OCI-LY3 (cell line): ENCODE results near the gene CHL1.

Experiments
- H2AFZ ChIP-seq: fragments of 200-600, 300-600 bp; shearing (Covaris generic); 2 replicates; pipeline ENCODE4 v1.6.0; 2014; ENCODE audit warnings: antibody characterized with exemption, low read depth, low read length
- H3K27ac ChIP-seq: fragments of 200-600, 300-600 bp; sonication (generic); 2 replicates; pipeline ENCODE4 v1.5.1; 2014; ENCODE audit warnings: mild to moderate bottlenecking, low read length, moderate library complexity, mixed read lengths
- H3K27me3 ChIP-seq: fragments of 200-600, 300-600 bp; sonication (generic); 2 replicates; pipeline ENCODE4 v1.6.1; 2014; ENCODE audit warnings: low read depth, low read length, mixed read lengths
- H3K36me3 ChIP-seq: fragments of 200-600, 300-600 bp; sonication (generic); replicated peaks from 2 replicates; pipeline ENCODE3; 2014; ENCODE audit warnings: low read depth, low read length, mixed read lengths
- H3K4me1 ChIP-seq: fragments of 300-600, 200-600 bp; sonication (generic); 2 replicates; pipeline ENCODE4 v1.6.1; 2014; ENCODE audit warnings: low read length, mixed read lengths
- H3K4me2 ChIP-seq: fragments of 200-600, 300-600 bp; sonication (generic); 2 replicates; pipeline ENCODE4 v1.6.1; 2014; ENCODE audit warnings: low read length, mixed read lengths
- H3K4me3 ChIP-seq: fragments of 300-600, 200-600 bp; sonication (generic); 2 replicates; pipeline ENCODE4 v1.5.1; 2014; ENCODE audit warnings: antibody characterized with exemption, mild to moderate bottlenecking, low read length, moderate library complexity
- H3K79me2 ChIP-seq: fragments of 300-600, 200-600 bp; shearing (Covaris generic); 2 replicates; pipeline ENCODE4 v1.6.1; 2014; ENCODE audit warnings: mild to moderate bottlenecking, low read length, mixed read lengths
- H3K9ac ChIP-seq: fragments of 300-600, 200-600 bp; shearing (Covaris generic); 2 replicates; pipeline ENCODE4 v1.6.0; 2014; ENCODE audit warnings: mild to moderate bottlenecking, low read length, moderate library complexity
- H3K9me3 ChIP-seq: fragments of 200-600, 300-600 bp; shearing (Covaris generic); 2 replicates; pipeline ENCODE4 v1.6.1; 2014; ENCODE audit warnings: low read length, mixed read lengths; ENCODE audit not compliant: insufficient read depth
- H4K20me1 ChIP-seq: fragments of 200-600, 300-600 bp; sonication (generic); 2 replicates; pipeline ENCODE4 v1.6.1; 2016; ENCODE audit warnings: low read length, mixed read lengths; ENCODE audit not compliant: insufficient read depth
- CTCF ChIP-seq: fragments of 200-600, 300-600 bp; sonication (generic); IDR thresholded peaks from 2 replicates; pipeline ENCODE4 v1.5.1; 2014; ENCODE audit warnings: antibody characterized with exemption, low read length, low read depth
- EZH2phosphoT487 ChIP-seq: fragments of 200-600 bp; shearing (Covaris generic); IDR thresholded peaks from 2 replicates; pipeline ENCODE4 v1.6.1; 2018; ENCODE audit warnings: antibody characterized with exemption, mixed run types, low read depth

Gene CHL1

DNA sequence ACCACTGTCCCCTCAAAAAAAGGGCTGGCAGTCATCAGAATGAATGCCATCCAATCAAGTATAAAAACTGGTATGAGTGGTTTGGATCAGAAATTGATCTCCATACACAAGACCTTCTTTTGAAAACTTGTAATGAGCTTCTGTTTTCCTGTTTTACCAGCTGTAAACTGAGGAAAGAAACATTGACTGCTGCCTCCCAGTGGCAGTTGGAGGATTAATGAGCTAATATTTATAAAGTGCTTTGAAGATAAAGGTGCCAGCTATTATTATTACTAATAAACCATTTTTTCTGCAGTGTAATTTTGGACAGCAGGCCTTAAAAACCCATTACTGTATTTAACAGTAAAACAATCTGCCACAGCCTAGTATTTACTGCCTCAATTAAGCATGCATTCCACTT, 11.4 kb downstream of the CHL1 start:
- no peaks in the 10 kb centered on the region for H3K79me2 ChIP-seq
- H3K4me3 ChIP-seq: no peak overlapping the region
- H3K27me3 ChIP-seq: no peaks in the 10 kb centered on the region
- H3K4me2 ChIP-seq: no peak overlapping the region
- H3K27ac ChIP-seq: no peak overlapping the region
- no peak overlapping the region for H2AFZ ChIP-seq
- no peaks in the 10 kb centered on the region for H3K36me3 ChIP-seq
- TF ChIP-seq EZH2phosphoT487 (no peak), CTCF (peak; percentile 65)
- H3K9ac ChIP-seq: no peak overlapping the region
- no peaks in the 10 kb centered on the region for H3K9me3 ChIP-seq
- H4K20me1 ChIP-seq: no peaks in the 10 kb centered on the region
- peaks cover 18% of the 10 kb centered on the region for H3K4me1 ChIP-seq

DNA sequence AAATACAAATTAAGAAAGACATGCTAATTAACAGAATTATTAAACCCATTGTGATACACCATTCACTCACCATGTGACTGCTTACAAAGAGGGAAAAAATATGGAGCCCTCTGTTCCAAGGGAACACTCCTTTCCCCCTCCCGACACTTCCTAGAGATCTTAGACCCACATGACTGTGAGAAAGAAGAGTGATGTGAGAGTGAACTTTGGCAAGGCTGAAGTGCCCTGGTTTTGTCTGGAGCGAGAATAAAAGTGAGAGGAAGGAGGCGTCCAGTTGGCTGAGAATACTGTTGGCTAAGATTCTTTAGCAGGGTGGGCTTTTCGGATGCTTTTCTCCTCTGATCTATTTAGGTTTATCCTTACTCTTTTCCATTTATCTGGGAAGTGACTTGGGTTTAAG, 14.1 kb downstream of the CHL1 start:
- TF ChIP-seq EZH2phosphoT487 (no peak), CTCF (no peak)
- no peak overlapping the region for H3K4me2 ChIP-seq
- H3K27ac ChIP-seq: no peak overlapping the region
- H3K9ac ChIP-seq: no peak overlapping the region
- no peaks in the 10 kb centered on the region for H4K20me1 ChIP-seq
- H2AFZ ChIP-seq: no peak overlapping the region
- no peaks in the 10 kb centered on the region for H3K79me2 ChIP-seq
- H3K4me1 ChIP-seq: peaks cover 20% of the 10 kb centered on the region
- H3K9me3 ChIP-seq: no peaks in the 10 kb centered on the region
- no peaks in the 10 kb centered on the region for H3K27me3 ChIP-seq
- H3K4me3 ChIP-seq: no peak overlapping the region
- no peaks in the 10 kb centered on the region for H3K36me3 ChIP-seq

GRCh38 chr3:212432-212831, 15.9 kb downstream of the CHL1 start:
- Histone ChIP-seq H3K9ac (peak overlapping the region; percentile 8; the same call in 1 of the 2 replicates), H3K27ac (peak overlapping the region; percentile 16), H3K9me3 (no peaks in the 10 kb centered on the region), H2AFZ (peak overlapping the region; percentile 11; the same call in 1 of the 2 replicates), H3K27me3 (no peaks in the 10 kb centered on the region), H3K4me1 (peaks cover 25% of the 10 kb centered on the region), H3K4me2 (peak overlapping the region; percentile 71), H4K20me1 (no peaks in the 10 kb centered on the region), H3K36me3 (no peaks in the 10 kb centered on the region), H3K4me3 (peak overlapping the region; percentile 9), H3K79me2 (no peaks in the 10 kb centered on the region)
- no peak for TF ChIP-seq EZH2phosphoT487
- no peak for TF ChIP-seq CTCF

GRCh38 chr3:217099-217813, 20.7 kb downstream of the CHL1 start:
- Histone ChIP-seq H2AFZ (no peak overlapping the region), H3K27ac (no peak overlapping the region), H4K20me1 (no peaks in the 10 kb centered on the region), H3K36me3 (no peaks in the 10 kb centered on the region), H3K9ac (no peak overlapping the region), H3K4me1 (peaks cover 31% of the 10 kb centered on the region), H3K27me3 (no peaks in the 10 kb centered on the region), H3K79me2 (no peaks in the 10 kb centered on the region), H3K4me3 (no peak overlapping the region), H3K4me2 (no peak overlapping the region), H3K9me3 (0 out of 2 replicates have a peak, but pooled peaks cover 8% of the 10 kb centered on the region)
- no peak for TF ChIP-seq EZH2phosphoT487
- TF ChIP-seq CTCF: no peak
